Aortic smooth muscle cell (primary cell): Measurements from ENCODE around the gene AQP4. TPM values are rescaled to one million over a fixed set of nuclear protein-coding genes. Genes with fewer than 3 reads are reported as not detected.

ENCODE experiments used
- total RNA-seq: library from RNA; depleted of rRNA; stranded (reverse); fragments of >200 nt; gene quantifications from 2 replicates; pipeline ENCODE4 v1.2.3, GENCODE V29; 2014

The AQP4 gene
- total RNA-seq, result not detected in 2 replicates

DNA sequence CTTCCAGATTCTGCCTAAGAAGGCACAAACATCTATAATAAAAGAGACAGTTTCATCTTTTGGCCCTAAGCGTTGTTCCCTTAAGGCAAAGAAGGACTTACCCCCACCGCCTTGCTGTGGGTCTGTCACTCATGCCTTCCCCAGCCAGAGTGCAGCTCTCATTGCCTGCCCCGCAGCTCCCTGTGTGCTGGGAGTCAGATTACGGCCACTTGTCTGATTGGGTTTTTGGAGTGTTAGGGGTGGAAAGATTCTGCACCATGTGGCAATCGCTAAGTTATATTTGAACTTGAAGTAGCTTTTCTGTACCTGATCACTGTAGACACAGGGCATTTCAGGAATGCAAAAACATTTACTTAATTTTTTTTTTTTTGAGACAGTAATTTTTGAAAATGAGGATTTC, at the start of gene AQP4:
AQP4 (minus strand) TSS at position 151 of the 400 bp plus-strand sequence; CDS start at position 133, 18 bp downstream.

